GM10248 (cell line): ENCODE data around the gene DVL1.
A peak's percentile ranks its signal among the peaks of the same experiment; 100 is the strongest.

Source experiments
- CTCF ChIA-PET: fragments of 300-600 bp; sonication (Branson Sonifier 250); formaldehyde crosslinking; extraction: SDS; loops from one replicate; lab custom pipeline; 2021; ENCODE audit warnings: antibody characterized with exemption; lab: Yijun Ruan, JAX
- POLR2A ChIA-PET: fragments of 350-650 bp; sonication (Branson Sonifier 250); formaldehyde crosslinking; extraction: SDS; loops from one replicate; lab custom pipeline; 2020; ENCODE audit warnings: antibody characterized with exemption; lab: Yijun Ruan, JAX
- DNase-seq: peaks from one replicate; pipeline ENCODE4 v3.0.0; 2012; ENCODE audit errors: extremely low spot score
- TF ChIP-seq, protein P1 (sequence below): IDR thresholded peaks from 2 replicates; pipeline ENCODE4 v1.5.1; 2012; ENCODE audit warnings: mild to moderate bottlenecking, low read depth; ENCODE audit errors: extremely low read depth, missing control alignments, control extremely low read depth

DVL1 gene

DNA sequence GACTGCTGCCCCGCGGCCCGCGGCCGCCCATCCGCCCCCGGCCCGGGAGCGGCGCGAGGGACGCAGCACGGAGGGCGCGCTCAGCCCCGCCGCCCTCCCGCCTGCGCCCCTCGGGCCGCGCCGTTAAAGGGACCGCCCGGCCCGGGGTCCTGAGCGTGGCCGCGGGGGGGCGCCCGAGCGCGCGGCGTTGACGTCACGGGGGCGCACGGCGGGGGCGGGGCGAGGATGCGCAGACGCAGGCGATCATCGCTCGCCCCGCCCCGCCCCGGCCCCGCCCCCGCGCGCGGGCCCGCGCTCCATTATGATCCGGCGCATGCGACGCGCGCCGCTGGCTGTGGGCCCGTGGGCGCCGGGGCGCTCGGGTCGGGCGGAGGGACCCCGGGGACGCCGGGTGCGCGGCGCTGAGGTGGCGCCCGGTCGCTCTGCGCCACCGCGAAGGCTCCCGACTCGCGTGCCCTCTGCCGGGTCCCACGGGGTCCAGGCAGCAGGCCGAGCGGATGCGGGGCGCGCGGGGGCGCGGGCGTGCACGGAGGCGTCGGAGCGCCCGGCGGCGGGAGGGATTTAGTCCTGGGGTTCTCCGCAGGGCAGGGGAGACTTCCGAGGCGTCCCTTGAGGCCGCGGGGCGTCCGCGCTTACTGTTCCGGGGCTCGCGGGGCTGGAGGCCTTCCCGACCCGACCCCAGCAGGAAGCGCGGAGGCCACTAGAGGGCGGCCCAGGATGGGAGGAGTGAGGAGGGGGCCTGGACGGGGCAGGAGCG lies at the start of gene DVL1:
Gene DVL1 (minus strand): TSS at position 163 of the 757 bp plus-strand sequence. CDS start 353 bp downstream, outside the sequence.
- TF ChIP-seq, protein P1, sequence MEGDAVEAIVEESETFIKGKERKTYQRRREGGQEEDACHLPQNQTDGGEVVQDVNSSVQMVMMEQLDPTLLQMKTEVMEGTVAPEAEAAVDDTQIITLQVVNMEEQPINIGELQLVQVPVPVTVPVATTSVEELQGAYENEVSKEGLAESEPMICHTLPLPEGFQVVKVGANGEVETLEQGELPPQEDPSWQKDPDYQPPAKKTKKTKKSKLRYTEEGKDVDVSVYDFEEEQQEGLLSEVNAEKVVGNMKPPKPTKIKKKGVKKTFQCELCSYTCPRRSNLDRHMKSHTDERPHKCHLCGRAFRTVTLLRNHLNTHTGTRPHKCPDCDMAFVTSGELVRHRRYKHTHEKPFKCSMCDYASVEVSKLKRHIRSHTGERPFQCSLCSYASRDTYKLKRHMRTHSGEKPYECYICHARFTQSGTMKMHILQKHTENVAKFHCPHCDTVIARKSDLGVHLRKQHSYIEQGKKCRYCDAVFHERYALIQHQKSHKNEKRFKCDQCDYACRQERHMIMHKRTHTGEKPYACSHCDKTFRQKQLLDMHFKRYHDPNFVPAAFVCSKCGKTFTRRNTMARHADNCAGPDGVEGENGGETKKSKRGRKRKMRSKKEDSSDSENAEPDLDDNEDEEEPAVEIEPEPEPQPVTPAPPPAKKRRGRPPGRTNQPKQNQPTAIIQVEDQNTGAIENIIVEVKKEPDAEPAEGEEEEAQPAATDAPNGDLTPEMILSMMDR, result peak; percentile 64
- CTCF ChIA-PET, result no interaction called here
- DNase-seq, result peak; percentile 93
- POLR2A ChIA-PET, result no interaction called here

DNA sequence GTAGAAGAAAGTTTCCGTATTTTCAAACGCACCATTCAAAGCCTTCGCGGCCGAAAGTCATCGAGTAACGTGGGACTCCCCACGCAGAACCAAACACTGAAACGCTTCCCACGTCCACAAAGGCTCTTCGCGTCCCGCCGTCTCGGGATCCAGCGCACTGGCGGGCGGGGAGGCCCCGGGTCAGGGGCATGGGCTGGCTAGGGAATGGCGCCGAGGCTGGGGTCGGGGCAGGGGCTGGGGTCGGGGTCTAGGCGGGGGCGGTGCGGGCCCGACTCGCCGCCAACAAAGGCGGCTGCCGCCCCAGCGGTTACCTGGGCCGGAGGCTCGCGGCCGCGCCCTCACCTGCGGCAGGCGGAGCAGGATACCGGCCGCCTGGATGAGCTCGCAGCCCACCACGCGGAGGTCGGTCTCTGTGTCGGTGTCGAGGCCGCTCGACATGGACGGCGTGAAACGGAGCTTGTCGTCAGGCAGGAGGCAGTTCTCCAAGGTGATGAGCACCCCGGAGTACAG lies 49.5 kb upstream of the DVL1 start:
- ChIA-PET POLR2A (interaction anchor here (1.0 to 1.4 kb wide), 3 partner anchors 10 to 26 kb away, joined by 4 to 8 read pairs (median 5); partner anchors contain the start of gene AURKAIP1), CTCF (interaction anchor here (0.8 to 2.9 kb wide), 13 partner anchors 9 to 106 kb away, joined by 3 to 20 read pairs (median 6); partner anchors contain the start of gene AURKAIP1)
- TF ChIP-seq, protein P1, result no peak
- DNase-seq, result no peak

DNA sequence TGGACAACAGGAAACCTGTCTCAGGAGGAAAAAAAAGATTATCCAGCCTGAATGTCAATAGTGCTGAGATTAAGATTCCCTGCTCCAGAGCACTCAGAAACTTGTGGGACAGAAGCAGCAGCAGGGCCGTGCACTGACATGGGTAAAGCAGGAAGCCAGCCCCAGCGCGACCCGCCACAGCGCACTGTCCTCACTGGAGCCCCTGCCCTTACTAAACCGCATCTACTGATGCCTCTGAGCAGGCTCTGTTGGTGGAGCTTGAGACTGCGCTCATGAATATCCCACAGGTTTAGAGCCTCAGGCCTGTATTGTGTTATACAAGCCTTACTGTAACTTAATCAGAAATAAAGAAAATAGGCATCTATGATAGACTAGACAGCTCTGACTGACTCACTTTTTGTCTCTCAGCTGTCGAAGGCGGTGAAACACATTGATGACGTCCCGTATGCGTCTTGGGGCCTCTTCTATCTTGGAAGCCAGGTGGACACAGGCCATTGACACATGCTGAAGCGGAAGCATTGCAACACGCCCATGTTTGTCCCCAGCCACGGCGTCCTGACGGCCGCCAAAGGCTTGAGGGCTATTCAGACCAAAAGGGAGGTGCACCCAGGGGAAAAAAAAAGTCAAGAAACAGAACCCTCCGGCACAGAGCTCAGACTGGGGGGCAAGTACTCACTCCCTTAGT lies 48.8 kb upstream of the DVL1 start:
- ChIA-PET CTCF (interaction anchor here (1.2 to 2.9 kb wide), 4 partner anchors 9 to 26 kb away, joined by 6 to 20 read pairs (median 12); partner anchors contain the start of gene AURKAIP1), POLR2A (interaction anchor here (1.4 kb wide), 2 partner anchors 9 kb away, joined by 3 to 8 read pairs; no protein-coding TSS in a partner anchor)
- TF ChIP-seq, protein P1, result no peak
- no peak for DNase-seq

DNA sequence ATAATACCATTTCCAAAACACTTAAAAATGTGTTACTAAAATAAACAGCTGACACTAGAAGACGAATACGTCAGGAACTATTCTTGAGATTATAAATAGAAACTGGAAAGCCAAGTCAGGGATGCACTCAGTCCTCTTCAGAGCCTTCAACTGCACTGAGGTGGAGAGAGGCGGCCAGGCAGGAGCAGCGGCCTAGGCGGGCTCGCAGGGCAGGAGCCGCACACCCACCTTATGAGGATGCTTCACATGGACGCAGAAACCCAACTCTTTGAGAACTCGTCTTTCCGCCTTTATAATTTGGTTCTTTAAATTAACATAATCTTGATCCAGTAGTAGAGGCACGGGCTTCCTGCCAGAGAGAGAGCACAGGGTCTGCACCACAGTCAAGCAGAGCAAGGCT lies 45.9 kb upstream of the DVL1 start:
- TF ChIP-seq, protein P1, result no peak
- POLR2A ChIA-PET, result no interaction called here
- CTCF ChIA-PET, result interaction anchor here (1.3 kb wide), 1 partner anchor 45 kb away, joined by 3 read pairs; no protein-coding TSS in a partner anchor
- DNase-seq, result no peak

DNA sequence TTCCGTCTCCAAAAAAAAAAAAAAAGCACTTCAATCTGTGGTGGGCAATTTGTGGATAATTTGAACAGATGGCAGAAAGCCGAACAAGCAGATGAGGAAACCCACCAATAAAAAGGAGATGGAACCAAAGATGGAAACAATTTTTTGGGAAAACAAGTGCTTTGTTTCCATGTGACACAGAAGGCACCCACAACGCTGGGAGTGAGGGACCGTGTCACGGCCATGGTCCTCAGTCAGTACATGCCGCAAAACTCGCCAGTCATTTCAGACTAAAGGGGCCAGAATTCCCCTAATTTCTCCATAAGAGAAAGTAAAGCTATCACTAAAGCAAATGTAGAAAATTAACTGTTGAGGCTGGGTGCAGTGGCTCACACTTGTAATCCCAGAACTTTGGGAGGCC lies 44.9 kb upstream of the DVL1 start:
- POLR2A ChIA-PET, result no interaction called here
- CTCF ChIA-PET, result no interaction called here
- TF ChIP-seq, protein P1, result no peak

DNA sequence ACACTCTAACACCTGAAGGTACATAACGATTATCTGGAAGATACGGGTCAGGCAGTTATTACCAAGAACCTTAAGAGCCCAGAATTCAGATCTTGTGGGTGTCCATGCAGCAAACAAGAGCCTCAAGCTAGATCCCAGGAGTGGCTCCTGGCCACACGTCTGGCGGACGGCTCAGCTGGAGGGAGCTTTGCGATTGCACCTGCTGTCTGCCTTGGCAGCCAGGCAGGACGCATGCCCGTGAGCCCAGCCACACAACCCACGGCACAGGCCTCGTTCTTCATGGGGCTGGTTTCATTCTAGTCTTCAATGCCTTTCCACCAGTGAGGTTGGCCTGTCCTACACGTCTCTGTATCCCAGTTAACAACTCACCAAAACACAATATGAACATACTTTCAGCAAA lies 44.2 kb upstream of the DVL1 start:
- TF ChIP-seq, protein P1, result no peak
- CTCF ChIA-PET, result no interaction called here
- no peak for DNase-seq
- POLR2A ChIA-PET, result no interaction called here

More for the DNA sequence above, 44.9 kb upstream of the DVL1 start:
- DNase-seq, result no peak
